Lower lobe of right lung (tissue), 1 donor: ENCODE results near the gene INPP5E. TPM values are rescaled to one million over a fixed set of nuclear protein-coding genes. Genes with fewer than 3 reads are reported as not detected.

Source experiments
- total RNA-seq: library from RNA; stranded (reverse); fragmentation: NEBNext Ultra II Directional; extraction: Animal tissue kit (Norgen Biotek cat#: 25700); gene quantifications from one replicate; pipeline ENCODE4 v1.2.1, GENCODE V29; 2021
- donor health status: DM: no; HTN: yes; CAD: no; lungs with severe emphysema.

INPP5E gene
- total RNA-seq, 1 donor from 2014 or later = 13.8 TPM

Other genes starting within 250 kb of the INPP5E start
- not detected for gene LHX3, start 234.7 kb downstream of the INPP5E start, total RNA-seq
- 10.5 TPM for gene QSOX2, start 194.0 kb downstream of the INPP5E start, total RNA-seq
- 6.6 TPM for gene CCDC187, start 135.8 kb downstream of the INPP5E start, total RNA-seq
- gene GPSM1, start 112.3 kb downstream of the INPP5E start, total RNA-seq = 19.2 TPM
- gene DNLZ, start 76.1 kb downstream of the INPP5E start, total RNA-seq = 12.9 TPM
- 15.0 TPM for gene CARD9, start 66.2 kb downstream of the INPP5E start, total RNA-seq
- 7.4 TPM for gene SNAPC4, start 39.7 kb downstream of the INPP5E start, total RNA-seq
- 34.3 TPM for gene ENTR1, start 29.2 kb downstream of the INPP5E start, total RNA-seq
- gene PMPCA, start 29.2 kb downstream of the INPP5E start, total RNA-seq = 43.2 TPM
- 66.5 TPM for gene SEC16A, start 43.2 kb upstream of the INPP5E start, total RNA-seq
- 91.4 TPM for gene NOTCH1, start 106.2 kb upstream of the INPP5E start, total RNA-seq
- gene EGFL7, start 223.1 kb upstream of the INPP5E start, total RNA-seq = 230 TPM
- gene AGPAT2, start 247.6 kb upstream of the INPP5E start, total RNA-seq = 106 TPM